GM19328 (cell line): ENCODE measurements around the gene SP2.

Experiments
- ATAC-seq: cut with Tn5 transposase; IDR thresholded peaks from one replicate; pipeline ENCODE4 v1.9.1; 2021; ENCODE audit warnings: mild to moderate bottlenecking, moderate library complexity; ENCODE audit not compliant: unreplicated experiment

The SP2 gene

DNA sequence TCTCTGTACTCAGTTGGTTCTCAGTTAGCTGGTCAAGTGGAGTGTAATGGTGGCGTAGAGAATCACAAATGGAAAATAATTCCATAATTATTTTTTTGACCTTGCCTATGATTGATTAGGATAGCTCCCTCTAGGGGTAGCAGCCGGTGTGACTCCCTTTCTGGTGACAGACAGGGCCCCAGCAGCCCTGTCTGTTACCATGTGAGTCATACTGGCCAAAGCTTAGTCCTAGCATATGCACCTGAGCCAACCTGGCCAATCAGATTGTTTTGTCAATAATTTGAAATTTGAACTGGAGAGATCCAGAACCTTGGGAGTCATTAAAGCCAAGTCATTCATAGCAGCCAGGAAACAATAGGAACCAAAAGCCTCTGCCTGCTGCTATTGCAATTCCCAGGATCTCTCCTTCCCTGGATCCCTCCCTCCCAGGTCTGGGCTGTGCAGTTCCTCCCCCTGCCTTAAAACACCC is 50.9 kb downstream of the SP2 start:
- ATAC-seq = no peak

DNA sequence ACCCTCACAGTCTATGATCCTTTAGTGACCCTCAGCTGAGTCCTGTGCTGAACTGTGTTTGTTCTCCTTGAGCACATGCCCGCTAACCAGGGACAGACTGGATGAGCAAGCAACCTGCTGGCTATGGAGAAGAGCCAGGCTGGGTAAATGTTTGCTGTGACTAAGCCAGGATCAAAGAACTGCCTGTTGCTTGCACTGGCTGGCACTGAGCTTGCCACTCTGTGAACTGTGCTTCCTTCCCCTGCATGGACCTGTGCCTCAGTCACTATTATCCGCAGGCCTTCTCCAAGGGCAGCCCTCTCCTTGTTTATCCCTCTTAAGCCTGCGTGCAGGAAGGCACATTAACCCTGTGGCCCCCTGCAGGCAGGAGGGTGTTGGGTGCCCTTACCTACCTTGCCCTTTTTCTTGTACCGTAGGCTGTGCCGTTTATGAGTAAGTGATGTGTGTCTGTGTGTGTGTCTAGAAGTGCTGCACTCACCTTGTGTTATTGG is 52.7 kb downstream of the SP2 start:
- ATAC-seq = no peak

- ATAC-seq = no peak
Observed at GRCh38 chr17:47949197-47949759, 53.2 kb downstream of the SP2 start.

GRCh38 chr17:47949946-47950345 is 53.9 kb downstream of the SP2 start:
- ATAC-seq = no peak

DNA sequence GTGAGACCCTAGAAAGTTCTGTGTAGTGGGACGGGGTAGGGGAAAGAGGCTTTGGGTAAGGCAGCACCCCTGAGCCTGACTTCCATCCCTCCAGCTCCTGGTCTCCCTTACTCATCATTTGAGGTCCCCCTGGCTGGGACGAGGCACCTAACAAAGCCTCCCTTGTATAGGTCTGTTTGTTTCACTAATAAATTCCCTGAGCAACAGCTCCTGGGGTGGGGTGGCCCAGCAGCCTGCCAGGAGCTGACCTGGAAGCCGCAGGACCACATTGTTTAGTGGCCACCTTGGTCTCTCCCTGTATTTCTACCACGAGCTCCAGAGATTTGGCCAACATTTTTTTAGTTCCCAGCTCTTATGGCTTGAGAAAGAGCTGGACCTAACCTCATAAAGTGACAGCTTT is 54.4 kb downstream of the SP2 start:
- no peak for ATAC-seq

DNA sequence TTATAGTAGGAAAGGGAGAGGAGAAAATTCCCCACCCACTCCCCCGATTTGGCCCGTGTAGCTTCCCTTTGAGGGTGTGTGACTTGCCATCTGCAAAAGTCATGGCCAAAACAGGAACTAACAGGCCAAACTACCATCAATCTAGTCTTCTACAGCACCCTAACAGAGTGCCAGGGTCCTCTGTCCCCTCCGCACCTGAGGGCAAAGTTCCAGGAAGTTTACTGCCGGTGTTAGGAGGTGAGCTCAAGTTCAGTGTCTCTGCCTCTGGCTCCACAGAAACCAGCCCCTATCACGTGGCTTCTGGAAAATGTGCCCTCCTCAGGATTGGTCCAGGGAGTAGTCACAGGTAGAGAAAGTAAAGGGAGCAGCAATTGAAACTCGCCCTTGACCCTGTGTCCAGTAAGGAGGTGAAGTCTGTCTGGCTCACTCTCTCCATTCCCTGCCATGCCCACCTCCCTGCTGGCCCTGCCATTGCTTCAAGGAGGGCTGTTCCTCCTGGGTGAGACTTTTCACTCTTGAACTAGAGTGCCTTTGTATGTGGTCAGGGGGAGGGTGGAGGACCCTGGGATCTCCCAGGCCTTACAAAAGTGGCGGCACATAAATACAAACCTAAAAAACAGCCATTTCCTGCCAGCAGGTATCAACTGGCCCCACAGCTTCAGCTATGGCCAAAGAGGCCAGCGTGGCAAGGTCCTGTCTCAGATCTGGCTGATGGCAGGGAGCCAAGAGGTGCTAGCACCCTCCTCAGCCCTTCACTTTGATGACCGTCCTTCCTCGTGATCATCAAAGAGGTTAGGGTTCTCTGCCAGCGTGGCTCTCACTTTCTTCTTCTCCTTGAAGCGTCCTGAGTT is 56.4 kb downstream of the SP2 start:
- no peak for ATAC-seq

- ATAC-seq = no peak
Observed at GRCh38 chr17:47953909-47954308, 57.9 kb downstream of the SP2 start.

DNA sequence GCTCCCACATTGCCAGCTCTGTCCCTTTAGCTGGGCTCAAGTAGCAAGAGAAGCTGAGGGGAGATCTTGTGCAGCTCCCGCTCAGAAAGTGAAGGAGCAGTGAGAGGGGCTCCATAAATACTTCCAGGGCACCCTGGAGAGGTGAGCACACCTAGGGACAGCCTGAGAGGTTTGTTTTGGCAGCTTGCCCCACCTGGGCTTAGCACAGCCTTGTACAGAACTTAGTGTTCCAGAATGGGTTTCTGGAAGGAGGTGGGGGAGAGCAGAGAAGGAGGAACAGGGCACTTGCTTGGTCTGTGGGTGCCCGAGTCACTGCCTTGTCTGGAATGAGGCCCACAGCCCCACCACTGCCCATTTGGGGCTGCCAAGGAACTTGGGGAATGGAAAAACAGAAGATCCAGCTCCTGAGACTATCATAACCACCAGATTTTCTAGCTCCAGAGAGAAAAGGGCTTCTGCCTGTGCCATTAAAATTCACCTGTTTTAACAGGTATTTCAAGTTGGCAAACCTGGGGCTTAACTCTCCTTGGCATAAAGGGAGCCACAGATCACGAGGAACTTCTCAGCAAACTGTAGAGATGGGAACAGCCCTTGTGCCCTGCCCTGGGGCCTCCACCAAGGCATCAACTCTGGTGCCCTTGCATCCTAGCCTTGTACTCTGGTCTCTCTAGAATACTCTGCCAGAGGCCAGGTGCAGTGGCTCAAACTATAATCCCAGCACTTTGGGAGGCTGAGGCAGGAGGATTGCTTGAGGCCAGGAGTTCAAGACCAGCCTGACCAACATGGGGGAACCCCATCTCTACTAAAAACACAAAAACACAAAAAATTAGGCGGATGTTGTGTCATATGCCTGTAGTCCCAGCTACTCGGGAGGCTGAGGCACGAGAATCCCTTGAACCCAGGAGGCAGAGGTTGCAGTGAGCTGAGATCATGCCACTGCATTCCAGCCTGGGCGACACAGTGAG is 59.7 kb downstream of the SP2 start:
- no peak for ATAC-seq

DNA sequence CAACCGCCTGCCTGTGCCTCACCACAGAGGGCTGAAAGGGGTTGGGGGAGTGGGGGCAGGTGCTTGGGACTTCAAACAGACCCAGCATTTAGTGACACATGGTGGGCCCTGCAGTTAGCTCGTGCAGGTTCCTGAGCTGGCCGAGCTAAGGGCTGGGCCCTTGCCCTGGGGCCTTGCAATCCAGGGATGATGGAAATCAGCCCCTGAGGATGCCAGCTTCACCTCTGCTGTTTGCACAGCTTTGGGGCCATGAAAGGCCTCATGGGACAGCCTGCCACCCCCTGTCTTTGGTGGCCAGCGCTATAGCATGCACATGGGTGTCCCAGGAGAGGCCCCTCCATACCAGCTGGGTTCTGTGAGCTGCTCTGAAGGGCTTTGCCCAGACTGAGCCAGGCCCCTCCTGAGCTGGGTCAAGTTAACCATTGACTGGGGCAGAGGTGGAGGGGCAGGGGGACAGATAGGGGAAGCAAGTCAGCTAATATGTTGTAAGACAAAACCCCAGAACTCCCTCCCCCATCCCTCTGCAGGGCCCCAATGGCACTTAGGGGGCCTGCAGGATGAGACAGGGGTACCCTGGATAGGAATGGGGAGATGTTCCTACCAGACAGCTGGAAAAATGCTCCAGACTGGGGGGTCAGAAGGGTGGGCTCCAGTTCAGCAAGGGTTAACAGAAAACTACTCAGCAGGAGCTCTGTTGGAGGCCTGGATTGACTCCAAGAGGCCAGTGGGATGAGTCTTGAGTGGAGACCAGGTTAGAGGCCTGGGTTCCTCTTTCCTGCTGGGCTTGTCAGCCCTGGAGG is 61.0 kb downstream of the SP2 start:
- no peak for ATAC-seq

GRCh38 chr17:47957591-47958490 is 61.8 kb downstream of the SP2 start, which contains the start of gene PRR15L:
Gene PRR15L, minus strand, starts transcription at chr17:47957883. Its CDS starts 4,649 bp downstream, at chr17:47953234.
- no peak for ATAC-seq

DNA sequence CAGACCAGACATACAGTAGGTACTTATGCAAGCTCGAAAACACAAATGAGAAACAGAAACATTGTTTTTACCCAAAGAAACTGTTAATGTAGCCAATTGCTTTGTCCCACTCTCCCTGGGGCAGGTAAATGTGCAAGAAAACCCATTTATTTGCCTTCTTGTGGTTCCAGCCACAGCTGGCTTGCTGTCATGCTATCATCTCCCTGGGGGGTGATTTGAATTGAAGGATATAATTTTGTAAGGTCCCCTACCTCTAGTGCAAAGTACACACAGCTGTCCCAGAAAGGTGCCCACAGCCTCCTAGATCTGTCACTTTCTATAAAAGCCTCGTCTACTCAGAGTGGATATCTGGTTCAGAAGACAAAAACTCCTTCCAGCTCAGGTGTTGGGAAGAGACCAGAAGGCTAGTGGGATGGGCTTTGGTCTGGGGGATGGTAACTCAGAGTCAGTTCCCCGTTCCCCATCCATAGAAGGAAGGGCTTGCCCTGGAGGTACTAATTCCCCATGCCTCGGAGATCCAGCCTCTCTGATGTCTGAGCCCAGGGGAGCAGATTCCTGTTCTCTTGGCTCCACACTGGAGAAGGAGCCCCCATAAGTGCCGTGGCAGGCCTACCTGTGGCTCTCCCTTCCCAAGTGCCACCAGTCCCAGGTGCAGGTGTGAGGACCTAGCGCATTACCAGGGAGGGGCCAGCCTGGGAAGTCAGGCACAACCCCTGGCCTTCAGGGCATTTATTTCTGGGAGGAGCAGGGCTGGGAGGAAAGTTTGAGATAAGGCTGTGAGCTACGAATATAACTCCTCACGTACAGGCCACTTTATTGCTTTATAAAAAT is 64.0 kb downstream of the SP2 start:
- no peak for ATAC-seq

DNA sequence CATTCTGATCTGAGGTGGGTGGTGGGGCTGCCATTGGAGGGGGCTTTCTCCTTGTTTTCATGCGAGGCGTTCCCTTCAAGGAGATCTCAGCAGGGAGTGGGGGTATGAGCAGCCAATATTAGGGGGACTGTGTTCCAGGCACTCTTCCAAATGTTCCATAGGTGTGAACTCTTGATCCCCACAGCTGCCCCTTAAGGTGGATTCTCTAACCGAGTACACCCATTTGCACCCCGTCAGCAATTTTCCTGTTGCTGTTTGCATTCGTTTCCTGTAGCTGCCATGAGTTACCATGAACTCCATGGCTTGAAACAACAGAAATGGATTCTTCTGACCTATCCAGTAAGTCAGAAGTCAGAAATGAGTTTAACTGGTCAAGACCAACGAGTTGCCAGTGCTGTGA is 65.4 kb downstream of the SP2 start:
- no peak for ATAC-seq

- ATAC-seq = no peak
Observed at GRCh38 chr17:47962901-47963300, 66.9 kb downstream of the SP2 start.

DNA sequence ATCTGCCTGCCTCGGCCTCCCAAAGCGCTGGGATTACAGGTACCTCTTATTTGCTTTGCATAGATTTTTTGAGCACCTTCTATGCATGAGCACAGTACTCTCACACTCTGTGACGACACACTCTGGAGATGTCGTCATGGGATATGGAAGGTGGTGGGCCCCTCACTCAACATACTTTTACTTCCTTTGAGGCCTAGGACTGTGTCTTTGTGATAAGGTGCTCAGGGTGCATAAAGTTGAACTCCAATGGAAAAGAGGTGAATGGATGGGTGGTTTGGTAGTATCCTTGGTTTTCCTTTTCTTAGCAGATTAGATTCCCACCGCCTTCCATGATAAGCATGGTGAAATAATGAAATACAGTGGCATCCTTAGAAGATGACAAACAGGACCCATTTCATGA is 68.8 kb downstream of the SP2 start:
- ATAC-seq = no peak

DNA sequence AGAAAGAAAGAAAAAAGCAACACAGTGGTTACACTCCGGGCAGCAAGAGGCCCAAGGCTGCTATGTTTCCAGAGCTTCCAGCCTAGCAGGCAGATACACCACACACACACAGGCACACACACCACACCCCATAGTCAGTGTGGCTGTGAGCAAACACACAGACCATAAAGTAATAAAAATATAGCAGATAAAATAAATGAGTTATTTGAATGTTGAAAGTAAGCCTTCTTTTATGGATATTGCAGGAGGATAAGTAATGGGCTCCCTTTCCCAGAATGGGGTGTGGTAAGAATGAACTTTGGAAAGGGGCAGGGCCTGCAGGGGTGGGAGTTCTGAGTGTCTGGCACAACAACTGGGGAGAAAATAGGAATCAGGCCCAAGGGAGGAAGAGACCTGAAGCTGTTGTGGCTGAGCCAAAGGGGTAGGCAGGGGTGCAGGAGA is 70.1 kb downstream of the SP2 start:
- ATAC-seq = no peak

DNA sequence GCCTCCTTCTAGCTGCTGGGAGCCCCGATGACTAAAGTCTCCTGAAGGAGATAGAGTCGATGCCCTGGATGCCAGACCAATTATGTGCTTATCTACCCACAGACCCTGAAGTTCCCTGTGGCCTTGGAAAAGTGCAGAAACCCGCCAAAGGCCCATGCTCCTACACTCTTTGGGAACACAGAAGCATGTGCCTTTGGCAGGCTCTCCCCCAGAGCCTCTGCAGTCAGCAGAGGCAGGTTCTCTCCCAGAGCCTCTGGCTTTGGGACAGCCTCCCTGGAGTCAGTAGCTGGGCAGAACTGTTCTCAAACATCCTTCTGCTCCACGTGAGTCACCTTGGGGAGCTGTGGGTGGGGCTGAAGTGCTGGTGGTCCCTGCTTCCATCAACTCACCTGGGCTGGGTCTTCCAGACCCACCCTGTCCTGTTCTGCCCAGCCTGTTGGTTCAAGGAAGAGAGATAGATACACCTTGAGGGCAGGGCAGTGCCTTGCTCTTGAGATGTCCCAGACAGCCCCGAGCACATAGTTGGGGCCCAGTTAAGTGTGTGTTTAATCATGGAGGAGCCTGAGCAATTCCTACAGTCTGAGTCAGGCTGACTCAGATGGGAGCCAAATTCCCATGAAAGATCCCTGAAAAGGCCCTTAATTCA is 71.7 kb downstream of the SP2 start:
- ATAC-seq = no peak

- no peak for ATAC-seq
Observed at GRCh38 chr17:47968836-47969235, 72.8 kb downstream of the SP2 start.
